ENCODE measurements around the gene NDST3.

- TF ChIP-seq POLR2AphosphoS5 (IDR thresholded peaks at IDR 0.05; ENCODE audit: low read depth, low read length), result no peak
- no peak for TF ChIP-seq POLR2A (IDR thresholded peaks at IDR 0.05; ENCODE audit: low read depth, low read length)
Measured at GRCh38 chr4:118237531-118237930, 203.2 kb downstream of the NDST3 start.

Measured in GM12892 (cell line).